ENCODE measurements around the gene TMEM52B.

DNA sequence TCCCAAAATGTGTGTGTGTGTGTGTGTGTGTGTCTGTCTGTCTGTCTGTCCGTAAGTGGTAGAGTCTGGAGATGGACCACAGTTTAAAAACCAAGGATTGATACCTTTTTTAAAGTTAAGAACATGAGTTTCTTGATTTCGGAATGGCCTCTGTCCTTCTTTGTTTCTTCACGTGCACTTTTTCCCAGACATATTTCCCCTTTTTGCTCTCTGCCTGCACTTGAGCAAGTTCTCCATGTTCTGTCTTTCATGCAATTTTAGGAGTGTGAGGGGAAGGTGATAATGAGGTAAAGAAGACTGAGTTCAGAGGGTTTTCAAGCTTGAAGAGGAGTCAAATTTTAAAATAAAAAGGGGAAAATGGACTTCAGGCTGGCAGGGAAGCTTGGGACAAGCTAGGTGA, 19.6 kb upstream of the TMEM52B start:
- TF ChIP-seq, protein P1, sequence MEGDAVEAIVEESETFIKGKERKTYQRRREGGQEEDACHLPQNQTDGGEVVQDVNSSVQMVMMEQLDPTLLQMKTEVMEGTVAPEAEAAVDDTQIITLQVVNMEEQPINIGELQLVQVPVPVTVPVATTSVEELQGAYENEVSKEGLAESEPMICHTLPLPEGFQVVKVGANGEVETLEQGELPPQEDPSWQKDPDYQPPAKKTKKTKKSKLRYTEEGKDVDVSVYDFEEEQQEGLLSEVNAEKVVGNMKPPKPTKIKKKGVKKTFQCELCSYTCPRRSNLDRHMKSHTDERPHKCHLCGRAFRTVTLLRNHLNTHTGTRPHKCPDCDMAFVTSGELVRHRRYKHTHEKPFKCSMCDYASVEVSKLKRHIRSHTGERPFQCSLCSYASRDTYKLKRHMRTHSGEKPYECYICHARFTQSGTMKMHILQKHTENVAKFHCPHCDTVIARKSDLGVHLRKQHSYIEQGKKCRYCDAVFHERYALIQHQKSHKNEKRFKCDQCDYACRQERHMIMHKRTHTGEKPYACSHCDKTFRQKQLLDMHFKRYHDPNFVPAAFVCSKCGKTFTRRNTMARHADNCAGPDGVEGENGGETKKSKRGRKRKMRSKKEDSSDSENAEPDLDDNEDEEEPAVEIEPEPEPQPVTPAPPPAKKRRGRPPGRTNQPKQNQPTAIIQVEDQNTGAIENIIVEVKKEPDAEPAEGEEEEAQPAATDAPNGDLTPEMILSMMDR (conservative IDR thresholded peaks at IDR 0.05; ENCODE audit: low read length) = no peak
- no peak for TF ChIP-seq EZH2phosphoT487 (IDR thresholded peaks at IDR 0.05; ENCODE audit: borderline replicate concordance)
